BLaER1 treated with 17β-estradiol and CSF1 and Interleukin-3, amounts not matched to agents 10 nM and 100 nM (cell line): Measurements from ENCODE around the gene MCTP2.

Source experiments
- H3K27ac ChIP-seq, 11 experiments: shearing (Covaris generic); formaldehyde crosslinking; 2 replicates each; pipeline ENCODE4 v1.8.1; 2022
- H3K27me3 ChIP-seq, 11 experiments: shearing (Covaris generic); formaldehyde crosslinking; 2 replicates each; pipeline ENCODE4 v1.8.1; 2022
- H3K36me3 ChIP-seq, 11 experiments: shearing (Covaris generic); formaldehyde crosslinking; 2 replicates each; pipeline ENCODE4 v1.8.1; 2022
- H3K4me1 ChIP-seq, 10 experiments: shearing (Covaris generic); formaldehyde crosslinking; 2 replicates each; pipeline ENCODE4 v1.8.1; 2022
- H3K4me2 ChIP-seq, 11 experiments: shearing (Covaris generic); formaldehyde crosslinking; 2 replicates each; pipeline ENCODE4 v1.8.1; 2022
- H3K4me3 ChIP-seq, 10 experiments: shearing (Covaris generic); formaldehyde crosslinking; 2 replicates each; pipeline ENCODE4 v1.8.1; 2022
- H3K9ac ChIP-seq, 11 experiments: shearing (Covaris generic); formaldehyde crosslinking; 2 replicates each; pipeline ENCODE4 v1.8.1; 2022
- H3K9me3 ChIP-seq, 11 experiments: shearing (Covaris generic); formaldehyde crosslinking; replicated peaks in 1 of 11; 2 replicates each; pipeline ENCODE4 v1.8.1; 2022
- H4K20me1 ChIP-seq, 11 experiments: shearing (Covaris generic); formaldehyde crosslinking; 2 replicates each; pipeline ENCODE4 v1.8.1; 2022
- Cebpa-rat ChIP-seq, 11 experiments: shearing (Covaris generic); IDR thresholded peaks; 2 replicates each; pipeline ENCODE4 v1.8.1; 2022

Gene MCTP2

DNA sequence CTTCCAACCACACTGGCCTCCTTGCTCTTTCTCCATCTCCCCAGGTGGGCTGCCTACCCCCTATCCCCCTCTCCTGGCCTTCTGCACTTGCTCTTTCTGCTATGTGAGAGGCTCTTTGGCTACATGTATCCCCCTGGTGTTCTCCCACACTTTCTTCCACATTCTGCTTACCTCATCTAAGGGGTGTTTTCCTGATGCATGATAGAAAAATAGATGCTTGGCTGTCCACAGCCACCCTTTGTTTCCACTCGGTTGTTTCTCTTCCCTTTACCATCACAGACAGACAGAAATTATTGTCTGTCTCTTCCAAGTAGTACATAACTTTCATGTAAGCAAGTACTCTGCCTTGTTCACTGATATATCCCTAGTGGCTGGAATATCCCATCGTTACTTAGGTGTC, 39.2 kb downstream of the MCTP2 start:
- Histone ChIP-seq H3K9ac (no peak overlapping the region), H3K9me3 (peaks cover 7 to 22% (median 16%) of the 10 kb centered on the region in 11 experiments; a peak in 19 of 22 replicates), H3K27ac (no peak overlapping the region), H3K4me2 (no peak overlapping the region), H3K4me3 (no peak overlapping the region), H3K4me1 (peaks cover 0 to 21% (median 6%) of the 10 kb centered on the region in 10 experiments; a peak in 8 of 20 replicates), H3K36me3 (0 out of 22 replicates have a peak, but pooled peaks cover 0 to 6% (median 0%) of the 10 kb centered on the region in 11 experiments), H4K20me1 (peaks cover 0 to 4% (median 0%) of the 10 kb centered on the region in 11 experiments; a peak in 1 of 22 replicates), H3K27me3 (no peaks in the 10 kb centered on the region)
- no peak for TF ChIP-seq Cebpa-rat (IDR thresholded peaks at IDR 0.05)

DNA sequence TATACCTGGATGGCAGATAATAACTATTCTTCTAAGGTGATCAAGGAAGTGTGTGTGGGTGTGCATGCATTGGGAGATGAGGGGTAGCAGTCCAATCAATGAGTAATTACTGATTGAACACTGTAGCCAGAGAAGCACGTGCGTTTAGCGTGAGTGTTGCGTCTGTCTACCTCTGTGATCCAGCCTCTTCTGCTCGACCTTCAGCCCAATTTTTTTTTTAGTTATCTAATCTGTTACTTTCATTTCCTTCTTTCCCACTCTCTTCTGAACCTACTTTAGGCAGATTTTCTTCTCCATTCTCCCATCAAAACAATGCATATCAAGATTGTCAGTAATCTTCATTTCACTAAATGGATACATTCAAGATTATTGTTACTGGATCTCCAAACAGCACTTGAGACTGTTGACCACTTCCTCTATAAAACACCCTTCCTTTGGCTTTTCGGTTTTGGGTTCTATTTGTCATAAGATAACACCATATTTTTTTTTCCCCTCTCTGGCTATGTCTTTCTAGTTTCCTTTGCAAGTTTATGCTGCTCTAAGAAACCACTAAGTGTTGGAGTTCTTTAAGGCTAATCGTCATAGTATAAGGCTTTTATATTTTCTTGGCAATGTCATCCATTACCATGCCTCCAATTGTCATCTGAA, 41.0 kb downstream of the MCTP2 start:
- peaks cover 0 to 9% (median 6%) of the 10 kb centered on the region in 10 experiments; a peak in 6 of 20 replicates for H3K4me1 ChIP-seq
- no peak overlapping the region for H3K9ac ChIP-seq
- no peaks in the 10 kb centered on the region for H3K27me3 ChIP-seq
- 0 out of 22 replicates have a peak, but pooled peaks cover 0 to 6% (median 0%) of the 10 kb centered on the region in 11 experiments for H3K36me3 ChIP-seq
- H3K4me3 ChIP-seq = no peak overlapping the region
- peaks cover 7 to 22% (median 16%) of the 10 kb centered on the region in 11 experiments; a peak in 19 of 22 replicates for H3K9me3 ChIP-seq
- no peak overlapping the region for H3K27ac ChIP-seq
- no peak for TF ChIP-seq Cebpa-rat (IDR thresholded peaks at IDR 0.05)
- peak overlapping the region in 2 of 11 experiments; percentile 7 to 20; a peak in 3 of 22 replicates for H3K4me2 ChIP-seq
- 0 out of 22 replicates have a peak, but pooled peaks cover 0 to 4% (median 0%) of the 10 kb centered on the region in 11 experiments for H4K20me1 ChIP-seq

DNA sequence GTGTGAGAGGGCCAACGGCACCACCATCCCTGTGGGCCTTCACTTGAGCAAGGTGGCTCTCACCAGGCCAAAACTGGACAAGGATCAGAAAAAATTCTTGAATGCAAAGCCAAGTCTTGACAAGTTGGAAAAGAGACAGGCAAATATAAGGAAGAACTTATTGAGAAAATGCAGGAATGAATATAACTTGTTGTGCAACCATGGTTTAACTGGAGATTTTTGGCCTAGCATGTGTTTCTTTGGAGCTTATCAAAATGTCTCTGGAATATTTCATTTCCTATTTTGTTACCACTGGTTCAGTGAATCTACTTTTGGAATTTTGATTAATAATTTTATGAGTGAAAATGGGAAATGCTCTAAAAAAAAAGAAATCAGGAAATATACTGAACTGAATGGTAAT, 42.5 kb downstream of the MCTP2 start:
- H3K9me3 ChIP-seq = peaks cover 7 to 22% (median 16%) of the 10 kb centered on the region in 11 experiments; a peak in 19 of 22 replicates
- H3K9ac ChIP-seq = no peak overlapping the region

DNA sequence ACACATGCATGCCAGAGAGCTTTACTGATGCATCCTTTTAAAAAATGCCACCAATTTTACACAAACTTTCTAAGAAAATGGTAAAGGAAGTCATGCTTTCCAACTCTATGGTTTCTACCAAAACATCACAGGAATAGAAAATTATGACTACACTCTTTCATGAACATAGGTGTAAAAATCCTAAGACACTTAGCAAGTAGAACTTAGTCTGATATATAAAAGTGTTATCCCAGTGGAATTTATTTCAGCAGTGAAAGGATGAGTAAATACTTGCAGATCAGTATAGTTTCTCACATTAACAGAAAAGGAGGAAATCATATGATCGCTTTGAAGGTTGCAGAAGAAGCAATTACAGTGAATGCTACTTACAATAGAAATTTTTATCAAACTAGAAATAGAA, 43.4 kb downstream of the MCTP2 start:
- H3K36me3 ChIP-seq = 0 out of 22 replicates have a peak, but pooled peaks cover 0 to 6% (median 0%) of the 10 kb centered on the region in 11 experiments
- no peak overlapping the region for H3K9ac ChIP-seq
- H3K9me3 ChIP-seq = peaks cover 7 to 22% (median 16%) of the 10 kb centered on the region in 11 experiments; a peak in 19 of 22 replicates
- H3K27ac ChIP-seq = no peak overlapping the region
- peaks cover 0 to 9% (median 6%) of the 10 kb centered on the region in 10 experiments; a peak in 6 of 20 replicates for H3K4me1 ChIP-seq
- H3K4me2 ChIP-seq = no peak overlapping the region
- H3K4me3 ChIP-seq = no peak overlapping the region
- 0 out of 22 replicates have a peak, but pooled peaks cover 0 to 4% (median 0%) of the 10 kb centered on the region in 11 experiments for H4K20me1 ChIP-seq
- no peak for TF ChIP-seq Cebpa-rat (IDR thresholded peaks at IDR 0.05)
- no peaks in the 10 kb centered on the region; a peak in 1 of 22 replicates for H3K27me3 ChIP-seq

More for the DNA sequence above, 42.5 kb downstream of the MCTP2 start:
- no peak overlapping the region for H3K27ac ChIP-seq
- no peak overlapping the region for H3K4me2 ChIP-seq
- peaks cover 0 to 9% (median 6%) of the 10 kb centered on the region in 10 experiments; a peak in 6 of 20 replicates for H3K4me1 ChIP-seq
- TF ChIP-seq Cebpa-rat (IDR thresholded peaks at IDR 0.05) = no peak
- no peak overlapping the region for H3K4me3 ChIP-seq
- H3K27me3 ChIP-seq = no peaks in the 10 kb centered on the region
- 0 out of 22 replicates have a peak, but pooled peaks cover 0 to 6% (median 0%) of the 10 kb centered on the region in 11 experiments for H3K36me3 ChIP-seq
- 0 out of 22 replicates have a peak, but pooled peaks cover 0 to 4% (median 0%) of the 10 kb centered on the region in 11 experiments for H4K20me1 ChIP-seq

DNA sequence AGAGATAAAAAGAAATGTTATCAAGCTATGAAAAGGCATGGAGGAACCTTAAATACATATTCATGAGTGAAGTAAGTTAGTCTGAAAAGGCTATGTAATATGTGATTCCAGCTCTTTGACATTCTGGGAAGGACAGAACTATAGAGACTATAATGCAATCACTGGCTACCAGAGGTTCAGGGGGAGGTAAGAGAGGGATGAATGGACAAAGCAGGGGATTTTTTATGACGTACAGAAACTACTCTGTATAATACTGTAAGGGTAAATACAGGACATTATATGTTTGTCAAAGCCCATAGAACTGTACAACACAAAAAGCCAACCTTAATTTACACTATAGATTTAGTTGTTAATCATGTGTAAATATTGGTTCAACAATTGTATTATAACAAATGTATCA, 46.1 kb downstream of the MCTP2 start:
- no peak overlapping the region for H3K4me2 ChIP-seq
- H4K20me1 ChIP-seq = no peaks in the 10 kb centered on the region
- H3K9me3 ChIP-seq = peaks cover 17 to 35% (median 29%) of the 10 kb centered on the region in 11 experiments
- TF ChIP-seq Cebpa-rat (IDR thresholded peaks at IDR 0.05) = no peak
- H3K4me1 ChIP-seq = peaks cover 0 to 6% (median 3%) of the 10 kb centered on the region in 10 experiments; a peak in 7 of 20 replicates
- H3K36me3 ChIP-seq = peaks cover 0 to 6% (median 0%) of the 10 kb centered on the region in 11 experiments; a peak in 2 of 22 replicates
- H3K4me3 ChIP-seq = no peak overlapping the region
- no peak overlapping the region for H3K9ac ChIP-seq
- peaks cover 0 to 2% (median 0%) of the 10 kb centered on the region in 11 experiments; a peak in 1 of 22 replicates for H3K27me3 ChIP-seq
- H3K27ac ChIP-seq = no peak overlapping the region

DNA sequence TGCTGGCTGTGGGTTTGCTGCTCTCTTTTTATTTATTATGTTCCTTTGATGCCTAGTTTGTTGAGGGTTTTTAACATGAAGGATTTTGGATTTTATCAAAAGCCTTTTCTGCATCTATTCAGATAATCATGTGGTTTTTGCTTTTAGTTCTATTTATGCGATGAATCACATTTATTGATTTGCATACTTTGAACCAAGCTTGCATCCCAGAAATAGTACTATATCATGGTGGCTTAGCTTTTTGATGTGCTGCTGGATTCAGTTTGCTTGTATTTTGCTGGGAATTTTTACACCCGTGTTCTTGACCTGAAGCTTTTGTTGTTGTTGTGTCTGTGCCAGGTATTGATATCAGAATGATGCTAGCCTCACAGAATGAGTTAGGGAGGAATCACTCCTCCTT, 48.4 kb downstream of the MCTP2 start:
- no peak overlapping the region for H3K9ac ChIP-seq
- H3K36me3 ChIP-seq = no peaks in the 10 kb centered on the region; a peak in 2 of 22 replicates
- H3K9me3 ChIP-seq = peaks cover 11 to 25% (median 15%) of the 10 kb centered on the region in 11 experiments; a peak in 21 of 22 replicates
- H3K4me1 ChIP-seq = peaks cover 0 to 5% (median 0%) of the 10 kb centered on the region in 10 experiments; a peak in 1 of 20 replicates
- no peak overlapping the region for H3K4me2 ChIP-seq
- H4K20me1 ChIP-seq = no peaks in the 10 kb centered on the region
- H3K4me3 ChIP-seq = no peak overlapping the region
- no peak overlapping the region for H3K27ac ChIP-seq
- TF ChIP-seq Cebpa-rat (IDR thresholded peaks at IDR 0.05) = no peak
- peaks cover 0 to 5% (median 0%) of the 10 kb centered on the region in 11 experiments; a peak in 2 of 22 replicates for H3K27me3 ChIP-seq

DNA sequence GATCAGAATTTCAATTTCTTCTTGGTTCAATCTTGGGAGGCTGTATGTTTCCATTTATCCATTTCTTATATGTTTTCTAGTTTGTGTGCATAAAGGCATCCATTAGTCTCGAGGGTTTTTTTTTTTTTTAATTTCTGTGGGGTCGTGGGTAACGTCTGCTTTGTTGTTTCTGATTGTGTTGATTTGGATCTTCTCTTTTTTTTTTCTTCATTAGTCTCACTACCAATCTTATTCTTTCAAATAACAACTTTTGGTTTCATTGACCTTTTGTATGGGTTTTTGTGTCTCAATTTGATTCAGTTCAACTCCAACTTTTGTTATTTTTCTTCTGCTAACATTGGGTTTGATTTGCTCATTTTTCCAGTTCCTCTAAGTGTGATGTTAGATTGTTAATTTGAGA, 48.9 kb downstream of the MCTP2 start:
- no peak for TF ChIP-seq Cebpa-rat (IDR thresholded peaks at IDR 0.05)
- Histone ChIP-seq H3K4me2 (no peak overlapping the region), H3K36me3 (no peaks in the 10 kb centered on the region; a peak in 2 of 22 replicates), H3K27me3 (peaks cover 0 to 8% (median 0%) of the 10 kb centered on the region in 11 experiments; a peak in 3 of 22 replicates), H3K9ac (no peak overlapping the region), H3K4me3 (no peak overlapping the region), H3K27ac (no peak overlapping the region), H3K9me3 (peaks cover 10 to 23% (median 13%) of the 10 kb centered on the region in 11 experiments; a peak in 18 of 22 replicates), H4K20me1 (no peaks in the 10 kb centered on the region), H3K4me1 (peaks cover 0 to 5% (median 0%) of the 10 kb centered on the region in 10 experiments; a peak in 1 of 20 replicates)

DNA sequence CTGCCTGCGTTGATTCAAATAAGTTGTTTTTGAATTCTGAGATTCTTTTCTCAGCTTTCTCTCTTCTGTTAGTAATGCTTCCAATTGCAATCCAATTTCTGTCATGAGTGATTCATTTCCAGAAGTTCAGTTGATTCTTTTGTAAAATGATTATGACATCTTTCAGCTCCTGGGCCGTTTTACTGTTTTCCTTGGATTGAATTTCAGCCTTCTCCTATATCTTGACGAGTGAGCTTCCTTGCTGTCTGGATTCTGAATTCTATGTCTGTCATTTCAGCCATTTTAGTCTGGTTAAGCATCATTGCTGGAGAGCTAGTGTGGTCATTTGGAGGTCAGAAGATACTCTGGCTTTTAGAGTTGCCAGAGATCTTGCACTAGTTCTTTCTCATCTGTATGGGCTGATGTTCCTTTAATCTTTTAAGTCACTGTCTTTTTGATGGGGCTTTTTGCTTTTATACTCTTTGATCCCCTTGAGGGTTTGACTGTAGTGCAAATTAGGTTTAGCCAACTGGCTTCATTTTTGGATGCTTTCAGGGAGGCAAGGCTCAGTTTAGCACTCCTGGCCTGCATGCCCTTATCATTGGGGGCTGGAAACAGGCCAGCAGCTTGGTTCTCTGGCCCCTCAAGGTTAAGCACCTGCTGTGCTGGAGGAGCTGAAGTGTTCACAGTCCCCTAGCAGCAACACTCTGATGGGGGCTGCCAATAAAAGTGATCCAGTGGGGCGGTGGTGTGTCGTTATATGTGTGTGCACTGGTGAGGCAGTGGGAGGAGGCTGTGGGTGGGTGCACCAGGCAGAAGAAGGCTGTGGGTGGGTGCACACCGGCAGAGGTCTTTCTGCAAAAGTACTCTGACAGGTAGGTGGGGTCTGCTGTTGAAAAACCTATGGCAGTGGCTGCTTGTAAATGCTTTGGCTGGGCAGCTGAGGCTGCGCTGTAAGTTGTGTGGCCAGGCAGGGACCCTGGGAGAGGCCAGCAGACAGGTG, 51.2 kb downstream of the MCTP2 start:
- H3K4me2 ChIP-seq = no peak overlapping the region
- peaks cover 10 to 23% (median 13%) of the 10 kb centered on the region in 11 experiments; a peak in 18 of 22 replicates for H3K9me3 ChIP-seq
- H3K4me3 ChIP-seq = no peak overlapping the region
- peaks cover 0 to 16% (median 0%) of the 10 kb centered on the region in 11 experiments; a peak in 3 of 22 replicates for H3K27me3 ChIP-seq
- H3K9ac ChIP-seq = no peak overlapping the region
- H3K36me3 ChIP-seq = no peaks in the 10 kb centered on the region; a peak in 2 of 22 replicates
- no peak for TF ChIP-seq Cebpa-rat (IDR thresholded peaks at IDR 0.05)
- H4K20me1 ChIP-seq = no peaks in the 10 kb centered on the region
- H3K27ac ChIP-seq = no peak overlapping the region
- peaks cover 8 to 23% (median 14%) of the 10 kb centered on the region in 10 experiments; a peak in 19 of 20 replicates for H3K4me1 ChIP-seq
